ENCODE measurements around the gene VAMP7. TPM values are rescaled to one million over a fixed set of nuclear protein-coding genes. Genes with fewer than 3 reads are reported as not detected.

VAMP7 gene
- total and polyA plus RNA-seq, 9 of the 15 experiments (the other 6 are each of a cell fraction or from before 2014, with no cell fraction given) = 38.4 to 100 (median 67.7) TPM

DNA sequence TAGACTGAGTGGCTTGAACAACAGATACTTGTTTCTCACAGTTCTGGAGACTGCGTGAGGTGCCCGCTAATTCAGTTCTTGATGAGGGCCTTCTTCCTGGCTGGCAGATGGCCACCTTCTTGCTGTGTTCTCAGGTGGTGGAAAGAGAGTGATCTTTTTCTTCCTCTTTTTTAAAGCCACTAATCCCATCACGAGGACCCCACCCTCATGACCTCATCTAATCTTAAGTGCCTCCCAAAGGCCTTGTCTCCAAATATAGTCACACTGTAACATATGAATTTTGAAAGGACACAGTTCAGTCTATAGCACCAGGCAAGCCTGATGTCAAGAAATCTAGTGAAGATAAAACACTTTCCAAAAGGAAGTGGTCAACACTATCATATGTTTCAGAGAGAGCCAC lies 12.4 kb downstream of the VAMP7 start (continued):
- TF ChIP-seq, protein P1, sequence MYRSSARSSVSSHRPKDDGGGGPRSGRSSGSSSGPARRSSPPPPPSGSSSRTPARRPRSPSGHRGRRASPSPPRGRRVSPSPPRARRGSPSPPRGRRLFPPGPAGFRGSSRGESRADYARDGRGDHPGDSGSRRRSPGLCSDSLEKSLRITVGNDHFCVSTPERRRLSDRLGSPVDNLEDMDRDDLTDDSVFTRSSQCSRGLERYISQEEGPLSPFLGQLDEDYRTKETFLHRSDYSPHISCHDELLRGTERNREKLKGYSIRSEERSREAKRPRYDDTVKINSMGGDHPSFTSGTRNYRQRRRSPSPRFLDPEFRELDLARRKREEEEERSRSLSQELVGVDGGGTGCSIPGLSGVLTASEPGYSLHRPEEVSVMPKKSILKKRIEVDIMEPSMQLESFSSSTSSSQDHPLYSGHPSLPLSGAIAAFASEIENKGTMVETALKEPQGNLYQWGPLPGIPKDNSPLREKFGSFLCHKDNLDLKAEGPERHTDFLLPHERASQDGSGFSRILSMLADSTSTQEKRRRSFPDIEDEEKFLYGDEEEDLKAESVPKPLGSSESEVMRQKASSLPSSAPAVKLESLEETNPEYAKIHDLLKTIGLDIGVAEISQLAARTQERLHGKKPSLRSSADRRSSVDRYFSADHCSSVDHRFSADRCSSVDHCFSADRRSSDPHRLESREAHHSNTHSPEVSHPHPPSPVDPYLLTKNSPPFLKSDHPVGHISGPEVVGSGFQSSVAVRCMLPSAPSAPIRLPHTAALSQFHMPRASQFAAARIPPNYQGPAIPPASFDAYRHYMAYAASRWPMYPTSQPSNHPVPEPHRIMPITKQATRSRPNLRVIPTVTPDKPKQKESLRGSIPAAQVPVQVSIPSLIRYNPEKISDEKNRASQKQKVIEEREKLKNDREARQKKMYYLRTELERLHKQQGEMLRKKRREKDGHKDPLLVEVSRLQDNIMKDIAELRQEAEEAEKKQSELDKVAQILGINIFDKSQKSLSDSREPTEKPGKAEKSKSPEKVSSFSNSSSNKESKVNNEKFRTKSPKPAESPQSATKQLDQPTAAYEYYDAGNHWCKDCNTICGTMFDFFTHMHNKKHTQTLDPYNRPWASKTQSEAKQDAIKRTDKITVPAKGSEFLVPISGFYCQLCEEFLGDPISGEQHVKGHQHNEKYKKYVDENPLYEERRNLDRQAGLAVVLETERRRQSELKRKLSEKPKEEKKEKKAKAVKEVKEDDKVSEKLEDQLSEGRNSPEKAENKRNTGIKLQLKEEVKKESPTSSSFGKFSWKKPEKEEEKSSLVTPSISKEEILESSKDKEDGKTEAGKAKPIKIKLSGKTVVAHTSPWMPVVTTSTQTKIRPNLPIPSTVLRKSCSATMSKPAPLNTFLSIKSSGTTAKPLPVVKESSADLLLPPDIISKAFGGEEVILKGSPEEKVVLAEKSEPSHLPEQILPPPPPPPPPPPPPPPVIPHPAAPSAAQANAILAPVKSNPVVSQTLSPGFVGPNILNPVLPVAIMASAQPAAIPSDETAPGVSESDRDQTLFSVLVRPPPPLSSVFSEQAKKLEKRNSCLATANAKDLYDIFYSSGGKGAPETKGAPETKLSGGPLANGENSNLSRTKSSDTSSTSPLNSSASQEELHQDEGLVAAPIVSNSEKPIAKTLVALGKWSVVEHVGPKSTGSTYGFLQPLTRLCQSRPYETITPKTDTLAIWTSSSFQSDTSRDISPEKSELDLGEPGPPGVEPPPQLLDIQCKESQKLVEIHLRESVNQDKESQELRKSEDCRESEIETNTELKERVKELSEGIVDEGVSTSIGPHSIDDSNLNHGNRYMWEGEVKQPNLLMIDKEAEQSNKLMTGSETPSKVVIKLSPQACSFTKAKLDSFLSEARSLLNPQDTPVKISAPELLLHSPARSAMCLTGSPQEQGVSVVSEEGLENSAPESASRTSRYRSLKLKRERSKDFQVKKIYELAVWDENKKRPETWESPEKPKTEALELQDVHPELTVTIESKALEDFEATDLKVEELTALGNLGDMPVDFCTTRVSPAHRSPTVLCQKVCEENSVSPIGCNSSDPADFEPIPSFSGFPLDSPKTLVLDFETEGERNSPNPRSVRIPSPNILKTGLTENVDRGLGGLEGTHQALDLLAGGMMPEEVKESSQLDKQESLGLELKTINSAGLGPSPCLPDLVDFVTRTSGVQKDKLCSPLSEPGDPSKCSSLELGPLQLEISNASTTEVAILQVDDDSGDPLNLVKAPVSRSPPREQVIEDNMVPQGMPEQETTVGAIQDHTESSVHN (IDR thresholded peaks at IDR 0.05; ENCODE audit: borderline replicate concordance in 1 of 2, low read depth in 1 of 2) = peak in 1 of 2 experiments; percentile 35; a peak in 1 of 4 replicates
- no peak for TF ChIP-seq NFRKB (IDR thresholded peaks at IDR 0.05; ENCODE audit: low read depth)
- TF ChIP-seq SAP30 (IDR thresholded peaks at IDR 0.05; ENCODE audit: borderline replicate concordance, insufficient read depth, low read depth, low read length, poor library complexity, severe bottlenecking) = no peak
- TF ChIP-seq HDAC2 (IDR thresholded peaks at IDR 0.05) = no peak
- no peak for TF ChIP-seq MED1 (CRISPR knock-in tag; IDR thresholded peaks at IDR 0.05; ENCODE audit: borderline replicate concordance)
- TF ChIP-seq, protein P2, sequence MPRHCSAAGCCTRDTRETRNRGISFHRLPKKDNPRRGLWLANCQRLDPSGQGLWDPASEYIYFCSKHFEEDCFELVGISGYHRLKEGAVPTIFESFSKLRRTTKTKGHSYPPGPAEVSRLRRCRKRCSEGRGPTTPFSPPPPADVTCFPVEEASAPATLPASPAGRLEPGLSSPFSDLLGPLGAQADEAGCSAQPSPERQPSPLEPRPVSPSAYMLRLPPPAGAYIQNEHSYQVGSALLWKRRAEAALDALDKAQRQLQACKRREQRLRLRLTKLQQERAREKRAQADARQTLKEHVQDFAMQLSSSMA (CRISPR knock-in tag; IDR thresholded peaks at IDR 0.05) = no peak
- TF ChIP-seq TAF15 (IDR thresholded peaks at IDR 0.05; ENCODE audit: low read depth, low read length) = no peak
- no peak for TF ChIP-seq STAT6 (CRISPR knock-in tag; IDR thresholded peaks at IDR 0.05)
- TF ChIP-seq, protein P3, sequence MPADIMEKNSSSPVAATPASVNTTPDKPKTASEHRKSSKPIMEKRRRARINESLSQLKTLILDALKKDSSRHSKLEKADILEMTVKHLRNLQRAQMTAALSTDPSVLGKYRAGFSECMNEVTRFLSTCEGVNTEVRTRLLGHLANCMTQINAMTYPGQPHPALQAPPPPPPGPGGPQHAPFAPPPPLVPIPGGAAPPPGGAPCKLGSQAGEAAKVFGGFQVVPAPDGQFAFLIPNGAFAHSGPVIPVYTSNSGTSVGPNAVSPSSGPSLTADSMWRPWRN (IDR thresholded peaks at IDR 0.05; ENCODE audit: low read depth) = peak; percentile 74
- TF ChIP-seq SRF (CRISPR knock-in tag; IDR thresholded peaks at IDR 0.05) = peak; percentile 50 to 95; a peak in 3 of 4 replicates
- peak; percentile 61 for TF ChIP-seq FOSL1 (tag; conservative IDR thresholded peaks at IDR 0.05)
- TF ChIP-seq, protein P4, sequence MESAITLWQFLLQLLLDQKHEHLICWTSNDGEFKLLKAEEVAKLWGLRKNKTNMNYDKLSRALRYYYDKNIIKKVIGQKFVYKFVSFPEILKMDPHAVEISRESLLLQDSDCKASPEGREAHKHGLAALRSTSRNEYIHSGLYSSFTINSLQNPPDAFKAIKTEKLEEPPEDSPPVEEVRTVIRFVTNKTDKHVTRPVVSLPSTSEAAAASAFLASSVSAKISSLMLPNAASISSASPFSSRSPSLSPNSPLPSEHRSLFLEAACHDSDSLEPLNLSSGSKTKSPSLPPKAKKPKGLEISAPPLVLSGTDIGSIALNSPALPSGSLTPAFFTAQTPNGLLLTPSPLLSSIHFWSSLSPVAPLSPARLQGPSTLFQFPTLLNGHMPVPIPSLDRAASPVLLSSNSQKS (CRISPR knock-in tag; IDR thresholded peaks at IDR 0.05) = no peak
- TF ChIP-seq ZNF586 (CRISPR knock-in tag; conservative IDR thresholded peaks at IDR 0.05) = no peak
- no peak for TF ChIP-seq ATF1 (CRISPR knock-in tag; IDR thresholded peaks at IDR 0.05)
- TF ChIP-seq ATF1 (tag; IDR thresholded peaks at IDR 0.05) = peak; percentile 27; the same call in 1 of the 2 replicates
